ENCODE measurements around the gene SPINK8. TPM values are rescaled to one million over a fixed set of nuclear protein-coding genes. Genes with fewer than 3 reads are reported as not detected.
A peak's percentile ranks its signal among the peaks of the same experiment; 100 is the strongest.

Gene SPINK8
- polyA plus RNA-seq, 1 donor from 2014 or later = not detected

GRCh38 chr3:48301800-48302166, 31.7 kb downstream of the SPINK8 start:
- Mint-ChIP-seq H3K4me1 (peaks cover 27 to 42% (median 30%) of the 10 kb centered on the region in 3 donors), H3K36me3 (no peaks in the 10 kb centered on the region), H3K9me3 (no peaks in the 10 kb centered on the region), H3K4me3 (peak overlapping the region; percentile 84 to 97 (median 96)), H3K27ac (peak overlapping the region; percentile 76 to 98 (median 85)), H3K27me3 (no peaks in the 10 kb centered on the region)

DNA sequence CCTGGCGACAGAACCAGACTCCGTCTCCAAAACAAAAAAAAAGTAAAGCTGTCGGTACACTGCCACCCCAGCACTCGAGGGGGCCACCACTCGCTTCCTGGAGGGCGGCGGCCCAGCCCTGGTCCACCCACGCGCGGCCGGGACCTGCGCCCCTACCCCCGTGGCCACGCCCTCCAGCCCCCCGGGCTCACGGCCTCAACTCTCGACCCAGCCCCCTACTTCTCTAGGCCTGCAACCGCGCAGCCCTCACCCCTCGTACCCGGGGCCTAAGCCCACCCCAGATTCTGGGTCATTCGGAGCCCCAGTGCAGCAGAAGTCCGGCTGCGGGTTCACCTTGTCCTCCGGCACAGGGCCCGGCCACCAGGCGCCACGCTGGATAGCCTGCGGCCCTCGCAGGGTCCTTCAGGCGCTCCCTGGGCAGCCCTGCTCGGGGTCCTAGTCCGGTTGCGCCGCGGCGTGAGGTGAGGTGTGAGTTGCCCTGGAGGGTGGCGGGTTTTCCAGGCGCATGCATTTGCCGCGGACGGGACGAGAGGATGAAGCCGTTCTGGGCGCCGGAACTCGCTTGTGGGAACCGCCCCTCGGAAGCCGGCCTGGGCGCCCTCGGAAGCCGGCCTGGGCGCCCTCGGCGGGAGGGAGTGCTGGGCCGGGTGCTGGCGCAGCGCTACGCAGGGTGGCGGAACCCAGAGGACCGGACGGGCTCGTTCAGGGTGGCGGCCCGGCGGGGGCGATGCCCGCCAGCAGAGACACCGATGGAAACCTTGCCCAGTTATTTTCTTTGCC, 32.3 kb downstream of the SPINK8 start, which contains the start of gene NME6:
NME6 (minus strand) TSS at position 348 of the 780 bp plus-strand sequence.
- H3K27ac Mint-ChIP-seq = peak within 1 kb of the TSS; percentile 85 to 98 (median 94)
- H3K9me3 Mint-ChIP-seq = no peaks in the 10 kb centered on the region
- H3K4me1 Mint-ChIP-seq = peaks cover 24 to 39% (median 25%) of the 10 kb centered on the region in 3 donors
- no peaks in the 10 kb centered on the region for H3K27me3 Mint-ChIP-seq
- no peaks in the 10 kb centered on the region for H3K36me3 Mint-ChIP-seq
- peak within 1 kb of the TSS; percentile 84 to 97 (median 96) for H3K4me3 Mint-ChIP-seq

- Mint-ChIP-seq H3K27ac (peak overlapping the region; percentile 85 to 98 (median 94)), H3K36me3 (no peaks in the 10 kb centered on the region), H3K4me3 (peak overlapping the region; percentile 84 to 97 (median 96)), H3K27me3 (no peaks in the 10 kb centered on the region), H3K9me3 (no peaks in the 10 kb centered on the region), H3K4me1 (peaks cover 21 to 35% (median 23%) of the 10 kb centered on the region in 3 donors)
Observed at GRCh38 chr3:48299746-48300712, 33.4 kb downstream of the SPINK8 start.

DNA sequence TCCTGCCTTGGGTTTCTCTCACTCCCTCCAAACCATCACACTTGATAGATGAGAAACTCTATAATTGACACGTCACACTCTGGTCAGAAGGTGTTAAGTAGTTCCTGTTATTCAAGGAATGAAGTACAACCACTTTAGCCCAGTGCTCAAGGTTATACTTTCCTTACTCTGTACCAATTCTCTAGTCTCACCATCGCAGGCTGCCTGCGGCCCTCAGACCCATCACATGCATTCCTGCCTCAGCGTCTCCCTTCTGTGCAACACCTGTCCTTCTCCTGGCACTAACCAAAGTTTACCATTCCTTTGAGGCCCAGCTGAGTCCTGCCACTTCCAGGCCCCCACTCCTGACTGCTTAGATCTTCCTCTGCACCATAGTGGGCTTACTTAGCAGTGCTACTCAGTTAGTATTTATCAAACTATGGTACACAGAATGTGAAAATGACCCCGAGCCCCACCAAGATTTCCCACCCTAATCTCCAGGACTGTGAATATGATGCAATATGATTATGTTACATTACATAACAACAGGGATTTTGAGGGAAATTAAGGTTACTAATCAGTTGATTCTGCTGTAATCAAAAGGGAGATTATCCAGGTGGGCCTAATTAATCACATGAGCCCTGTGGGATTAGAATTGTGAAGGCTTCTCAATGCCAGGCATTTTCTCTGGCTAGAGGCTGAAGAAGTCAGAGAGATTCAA, 36.2 kb downstream of the SPINK8 start:
- Mint-ChIP-seq H3K4me1 (peaks cover 16 to 19% (median 18%) of the 10 kb centered on the region in 3 donors), H3K9me3 (no peaks in the 10 kb centered on the region), H3K4me3 (no peak overlapping the region), H3K27me3 (no peaks in the 10 kb centered on the region), H3K36me3 (no peaks in the 10 kb centered on the region), H3K27ac (peak overlapping the region in 2 of 3 donors; percentile 26 to 76)

GRCh38 chr3:48296699-48297098, 36.8 kb downstream of the SPINK8 start:
- H3K9me3 Mint-ChIP-seq = no peaks in the 10 kb centered on the region
- no peak overlapping the region for H3K4me3 Mint-ChIP-seq
- no peaks in the 10 kb centered on the region for H3K27me3 Mint-ChIP-seq
- H3K36me3 Mint-ChIP-seq = peaks cover 3% of the 10 kb centered on the region
- H3K4me1 Mint-ChIP-seq = peaks cover 13 to 18% (median 16%) of the 10 kb centered on the region in 3 donors
- H3K27ac Mint-ChIP-seq = peak overlapping the region in 2 of 3 donors; percentile 26 to 71

- H3K27me3 Mint-ChIP-seq = no peaks in the 10 kb centered on the region
- H3K36me3 Mint-ChIP-seq = peaks cover 8% of the 10 kb centered on the region
- no peak overlapping the region for H3K27ac Mint-ChIP-seq
- H3K4me3 Mint-ChIP-seq = no peak overlapping the region
- H3K4me1 Mint-ChIP-seq = peaks cover 4 to 8% (median 6%) of the 10 kb centered on the region in 3 donors
- H3K9me3 Mint-ChIP-seq = peaks cover 0 to under 1% (median 0%) of the 10 kb centered on the region in 3 donors
Observed at GRCh38 chr3:48294611-48295263, 38.7 kb downstream of the SPINK8 start.

GRCh38 chr3:48289659-48290058, 43.8 kb downstream of the SPINK8 start:
- no peaks in the 10 kb centered on the region for H3K4me1 Mint-ChIP-seq
- peaks cover 0 to 2% (median 0%) of the 10 kb centered on the region in 3 donors for H3K9me3 Mint-ChIP-seq
- H3K36me3 Mint-ChIP-seq = peaks cover 19% of the 10 kb centered on the region
- H3K4me3 Mint-ChIP-seq = no peak overlapping the region
- no peaks in the 10 kb centered on the region for H3K27me3 Mint-ChIP-seq
- peak overlapping the region in 1 of 3 donors; percentile 59 for H3K27ac Mint-ChIP-seq

- Mint-ChIP-seq H3K9me3 (peaks cover 0 to 2% (median 0%) of the 10 kb centered on the region in 3 donors), H3K36me3 (peaks cover 21% of the 10 kb centered on the region), H3K27me3 (no peaks in the 10 kb centered on the region), H3K4me3 (no peak overlapping the region), H3K27ac (no peak overlapping the region), H3K4me1 (no peaks in the 10 kb centered on the region)
Observed at GRCh38 chr3:48287034-48287433, 46.4 kb downstream of the SPINK8 start.

- no peaks in the 10 kb centered on the region for H3K27me3 Mint-ChIP-seq
Observed at GRCh38 chr3:48286308-48286707, 47.2 kb downstream of the SPINK8 start.

DNA sequence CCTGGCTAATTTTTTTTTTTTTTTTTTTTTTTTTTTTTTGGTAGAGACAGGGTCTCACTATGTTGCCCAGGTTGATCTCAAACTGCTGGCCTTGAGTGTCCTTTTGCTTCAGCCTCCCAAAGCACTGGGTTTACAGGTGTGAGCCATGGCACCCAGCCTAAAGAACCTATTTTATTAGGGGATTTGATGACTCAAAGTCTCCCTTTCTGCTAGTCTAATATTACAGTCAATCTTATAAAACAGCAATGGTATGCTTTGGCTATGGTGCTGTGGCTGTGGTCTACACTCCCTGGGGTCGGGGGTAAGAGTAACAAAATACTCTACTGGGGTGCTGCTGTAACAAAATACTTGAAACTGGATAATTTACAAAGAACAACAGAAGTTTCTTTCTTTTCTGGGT, 47.8 kb downstream of the SPINK8 start:
- no peak overlapping the region for H3K4me3 Mint-ChIP-seq
- no peak overlapping the region for H3K27ac Mint-ChIP-seq
- peaks cover 0 to 2% (median 0%) of the 10 kb centered on the region in 3 donors for H3K9me3 Mint-ChIP-seq
- H3K36me3 Mint-ChIP-seq = peaks cover 17% of the 10 kb centered on the region
- no peaks in the 10 kb centered on the region for H3K4me1 Mint-ChIP-seq
- H3K27me3 Mint-ChIP-seq = no peaks in the 10 kb centered on the region

More at GRCh38 chr3:48286308-48286707, 47.2 kb downstream of the SPINK8 start:
- H3K4me3 Mint-ChIP-seq = no peak overlapping the region
- peaks cover 19% of the 10 kb centered on the region for H3K36me3 Mint-ChIP-seq
- H3K4me1 Mint-ChIP-seq = no peaks in the 10 kb centered on the region
- no peak overlapping the region for H3K27ac Mint-ChIP-seq
- H3K9me3 Mint-ChIP-seq = peaks cover 0 to 2% (median 0%) of the 10 kb centered on the region in 3 donors

DNA sequence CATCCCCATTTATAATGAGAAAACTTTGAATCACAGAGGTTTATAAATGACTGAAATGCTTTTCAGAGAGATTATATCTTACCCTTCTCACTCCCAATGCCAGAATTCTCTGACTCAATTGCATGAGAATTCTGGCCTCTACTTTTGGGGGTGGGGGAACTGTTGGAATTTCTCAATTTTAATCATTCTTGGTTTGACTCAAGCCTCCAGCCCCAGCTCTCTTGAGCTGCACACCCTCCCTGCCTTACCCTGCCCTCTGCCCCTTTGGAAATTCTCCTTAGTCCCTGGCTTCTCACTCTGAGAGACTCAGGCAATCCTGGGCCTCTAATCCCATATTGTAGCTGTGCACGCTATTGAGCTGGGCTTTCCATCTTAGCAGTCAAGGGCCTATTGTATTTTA, 48.3 kb downstream of the SPINK8 start:
- H3K4me1 Mint-ChIP-seq = no peaks in the 10 kb centered on the region
- peaks cover 0 to 2% (median 0%) of the 10 kb centered on the region in 3 donors for H3K9me3 Mint-ChIP-seq
- peaks cover 17% of the 10 kb centered on the region for H3K36me3 Mint-ChIP-seq
- no peaks in the 10 kb centered on the region for H3K27me3 Mint-ChIP-seq
- no peak overlapping the region for H3K4me3 Mint-ChIP-seq
- no peak overlapping the region for H3K27ac Mint-ChIP-seq

GRCh38 chr3:48280881-48281280, 52.6 kb downstream of the SPINK8 start:
- no peaks in the 10 kb centered on the region for H3K27me3 Mint-ChIP-seq
- peaks cover 3% of the 10 kb centered on the region for H3K36me3 Mint-ChIP-seq
- no peaks in the 10 kb centered on the region for H3K4me1 Mint-ChIP-seq
- H3K4me3 Mint-ChIP-seq = no peak overlapping the region
- H3K9me3 Mint-ChIP-seq = no peaks in the 10 kb centered on the region
- H3K27ac Mint-ChIP-seq = no peak overlapping the region

DNA sequence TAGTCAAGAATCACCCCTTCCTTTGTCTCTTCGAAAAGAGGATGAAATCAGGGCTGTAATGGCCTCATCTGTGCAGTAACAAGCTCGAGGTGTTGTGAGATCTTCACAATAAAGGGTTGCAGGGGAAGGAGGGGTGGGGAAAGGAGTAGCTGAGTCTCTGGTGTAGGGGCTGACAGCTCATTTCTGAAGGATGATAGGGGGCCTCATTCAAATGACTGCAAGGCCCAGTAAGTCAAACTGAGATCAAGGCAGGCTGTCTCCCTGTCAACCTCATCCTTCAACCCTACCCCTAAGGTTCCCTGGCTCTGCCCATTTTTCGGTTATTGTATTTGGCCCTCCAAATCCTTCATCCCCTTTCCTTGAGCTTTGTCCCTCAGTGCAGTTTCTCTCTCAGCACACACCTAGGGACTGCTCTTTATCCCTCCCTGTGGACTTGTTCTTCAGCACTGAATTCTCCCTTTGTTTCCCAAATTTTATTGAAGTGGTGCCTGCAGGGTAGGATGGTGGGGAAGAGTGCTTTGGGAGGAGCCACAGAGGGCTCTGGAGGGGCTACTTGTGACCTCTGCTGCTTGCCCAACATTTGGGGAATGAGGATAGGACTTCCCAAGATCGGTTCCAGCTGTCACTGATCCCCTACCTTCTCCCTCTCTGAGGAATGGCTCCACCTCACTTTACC, 54.4 kb downstream of the SPINK8 start:
- Mint-ChIP-seq H3K4me1 (no peaks in the 10 kb centered on the region), H3K27me3 (no peaks in the 10 kb centered on the region), H3K9me3 (no peaks in the 10 kb centered on the region), H3K27ac (no peak overlapping the region), H3K36me3 (peaks cover 3% of the 10 kb centered on the region), H3K4me3 (no peak overlapping the region)

Data from IgD-negative memory B cell (primary cell).